Dermis lymphatic vessel endothelial cell (primary cell): ENCODE data around the gene HSPB7. TPM values are rescaled to one million over a fixed set of nuclear protein-coding genes. Genes with fewer than 3 reads are reported as not detected.

Experiments used
- total RNA-seq: library from RNA; depleted of rRNA; stranded (reverse); fragments of >200 nt; gene quantifications from 2 replicates; pipeline ENCODE4 v1.2.1, GENCODE V29; 2014

Gene HSPB7
- under 0.01 TPM in 1 of 2 replicates, not detected in the other for total RNA-seq

GRCh38 chr1:16017461-16018303 is at the start of gene HSPB7:
HSPB7 (minus strand) TSS chr1:16018043; CDS start chr1:16017963, 80 bp downstream.

DNA sequence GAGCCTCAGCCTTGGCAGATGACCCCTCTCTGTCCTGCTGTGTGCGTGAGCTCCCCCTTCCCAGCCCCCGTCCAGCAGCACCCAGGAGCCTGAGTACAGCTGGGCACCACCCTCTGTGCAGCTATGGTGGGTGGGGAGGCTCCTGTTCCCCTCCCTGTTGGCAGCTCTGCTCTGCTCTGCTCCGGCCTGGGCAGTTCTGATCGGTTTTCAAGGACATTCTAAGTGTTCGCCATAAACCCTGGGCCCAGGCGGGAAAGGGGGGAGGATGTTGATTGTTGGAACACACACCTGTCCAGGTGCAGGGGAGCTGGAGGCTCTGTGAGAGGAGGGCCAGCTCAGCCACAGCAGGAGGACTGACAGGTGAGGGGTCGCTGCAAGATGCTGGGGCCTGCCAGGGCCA is 25.7 kb upstream of the HSPB7 start, which contains the start of gene CLCNKB:
CLCNKB (plus strand) TSS at position 262 of the 400 bp plus-strand sequence. CDS start 711 bp downstream, outside the sequence.

DNA sequence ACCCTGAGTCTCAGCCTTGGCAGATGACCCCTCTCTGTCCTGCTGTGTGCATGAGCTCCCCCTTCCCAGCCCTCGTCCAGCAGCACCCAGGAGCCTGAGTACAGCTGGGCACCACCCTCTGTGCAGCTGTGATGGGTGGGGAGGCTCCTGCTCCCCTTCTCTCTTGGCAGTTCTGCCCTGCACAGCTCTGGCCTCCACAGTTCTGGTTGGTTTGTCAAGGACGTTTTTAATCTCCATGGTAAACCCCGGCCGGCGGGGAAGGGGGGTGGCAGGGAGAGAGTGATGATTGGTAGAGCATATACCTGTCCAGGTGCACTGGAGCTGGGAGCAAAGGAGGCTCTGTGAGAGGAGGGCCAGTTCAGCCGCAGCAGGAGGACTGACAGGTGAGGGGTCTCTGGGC is 3.8 kb upstream of the HSPB7 start, which contains the start of gene CLCNKA:
CLCNKA (plus strand) TSS at position 356 of the 400 bp plus-strand sequence. CDS start 584 bp downstream, outside the sequence.

GRCh38 chr1:15975805-15976680 is 41.8 kb downstream of the HSPB7 start, which contains the start of gene ZBTB17:
ZBTB17 (minus strand) TSS chr1:15976101; CDS start chr1:15948495, 27,606 bp downstream.

Other genes starting within 250 kb of the HSPB7 start
- 4.8 and 6.6 TPM in 2 replicates for gene UQCRHL, start 210.4 kb downstream of the HSPB7 start, total RNA-seq
- 15.6 and 20.5 TPM in 2 replicates for gene SPEN, start 170.3 kb downstream of the HSPB7 start, total RNA-seq
- gene ZBTB17, start 41.9 kb downstream of the HSPB7 start, total RNA-seq = 29.9 and 34.4 TPM in 2 replicates
- 0.34 and 1.1 TPM in 2 replicates for gene SRARP, start 13.8 kb downstream of the HSPB7 start, total RNA-seq
- gene CLCNKA, start 4.0 kb upstream of the HSPB7 start, total RNA-seq = not detected in 2 replicates
- 0.22 TPM in 1 of 2 replicates, not detected in the other for gene CLCNKB, start 25.7 kb upstream of the HSPB7 start, total RNA-seq
- gene FAM131C, start 55.6 kb upstream of the HSPB7 start, total RNA-seq = 0.11 TPM in 1 of 2 replicates, not detected in the other
- 58.1 and 65.6 TPM in 2 replicates for gene EPHA2, start 138.0 kb upstream of the HSPB7 start, total RNA-seq
- gene ARHGEF19, start 194.6 kb upstream of the HSPB7 start, total RNA-seq = 2.4 and 3.9 TPM in 2 replicates
- gene CPLANE2, start 219.1 kb upstream of the HSPB7 start, total RNA-seq = 7.2 and 8.5 TPM in 2 replicates